Stimulated activated CD4-positive, alpha-beta T cell treated with anti-CD3 and anti-CD28 coated beads, Interleukin-4, amount 100 ng/mL, for 1 hour (primary cell): ENCODE measurements around the gene ZNF618.

Source experiments
- DNase-seq: peaks from one replicate; pipeline ENCODE4 v3.0.0-alpha.2; 2020

ZNF618 gene

GRCh38 chr9:113963017-113963620 is 87.0 kb downstream of the ZNF618 start:
- peak; percentile 10 for DNase-seq

- no peak for DNase-seq
Observed at GRCh38 chr9:113963696-113964494, 87.8 kb downstream of the ZNF618 start.

- DNase-seq, result no peak
Observed at GRCh38 chr9:113964495-113965170, 88.5 kb downstream of the ZNF618 start.

GRCh38 chr9:113966394-113966793 is 90.3 kb downstream of the ZNF618 start:
- no peak for DNase-seq

- no peak for DNase-seq
Observed at GRCh38 chr9:113967380-113967779, 91.3 kb downstream of the ZNF618 start.

- DNase-seq, result no peak
Observed at GRCh38 chr9:113969343-113969742, 93.2 kb downstream of the ZNF618 start.

- no peak for DNase-seq
Observed at GRCh38 chr9:113973226-113973625, 97.1 kb downstream of the ZNF618 start.

GRCh38 chr9:113973963-113974413 is 97.9 kb downstream of the ZNF618 start:
- DNase-seq, result no peak

- no peak for DNase-seq
Observed at GRCh38 chr9:113976915-113977314, 100.8 kb downstream of the ZNF618 start.

- DNase-seq, result no peak
Observed at GRCh38 chr9:113978725-113979342, 102.7 kb downstream of the ZNF618 start.

- no peak for DNase-seq
Observed at GRCh38 chr9:113979343-113980127, 103.4 kb downstream of the ZNF618 start.

GRCh38 chr9:113984639-113985380 is 108.7 kb downstream of the ZNF618 start:
- no peak for DNase-seq

- no peak for DNase-seq
Observed at GRCh38 chr9:113985968-113986585, 110.0 kb downstream of the ZNF618 start.

- no peak for DNase-seq
Observed at GRCh38 chr9:113986931-113987330, 110.8 kb downstream of the ZNF618 start.

GRCh38 chr9:113987526-113987925 is 111.4 kb downstream of the ZNF618 start:
- DNase-seq, result no peak

- DNase-seq, result no peak
Observed at GRCh38 chr9:113988385-113989016, 112.4 kb downstream of the ZNF618 start.

- DNase-seq, result no peak
Observed at GRCh38 chr9:113989017-113989713, 113.1 kb downstream of the ZNF618 start.

- DNase-seq, result no peak
Observed at GRCh38 chr9:113989714-113990569, 113.8 kb downstream of the ZNF618 start.

- DNase-seq, result no peak
Observed at GRCh38 chr9:113990570-113990907, 114.4 kb downstream of the ZNF618 start.
